ENCODE data around the gene SPATA32.

SPATA32 gene

GRCh38 chr17:45265821-45266220 lies 3.9 kb upstream of the SPATA32 start:
- no peak for DNase-seq (ENCODE audit: low spot score)
- TF ChIP-seq, protein P1, sequence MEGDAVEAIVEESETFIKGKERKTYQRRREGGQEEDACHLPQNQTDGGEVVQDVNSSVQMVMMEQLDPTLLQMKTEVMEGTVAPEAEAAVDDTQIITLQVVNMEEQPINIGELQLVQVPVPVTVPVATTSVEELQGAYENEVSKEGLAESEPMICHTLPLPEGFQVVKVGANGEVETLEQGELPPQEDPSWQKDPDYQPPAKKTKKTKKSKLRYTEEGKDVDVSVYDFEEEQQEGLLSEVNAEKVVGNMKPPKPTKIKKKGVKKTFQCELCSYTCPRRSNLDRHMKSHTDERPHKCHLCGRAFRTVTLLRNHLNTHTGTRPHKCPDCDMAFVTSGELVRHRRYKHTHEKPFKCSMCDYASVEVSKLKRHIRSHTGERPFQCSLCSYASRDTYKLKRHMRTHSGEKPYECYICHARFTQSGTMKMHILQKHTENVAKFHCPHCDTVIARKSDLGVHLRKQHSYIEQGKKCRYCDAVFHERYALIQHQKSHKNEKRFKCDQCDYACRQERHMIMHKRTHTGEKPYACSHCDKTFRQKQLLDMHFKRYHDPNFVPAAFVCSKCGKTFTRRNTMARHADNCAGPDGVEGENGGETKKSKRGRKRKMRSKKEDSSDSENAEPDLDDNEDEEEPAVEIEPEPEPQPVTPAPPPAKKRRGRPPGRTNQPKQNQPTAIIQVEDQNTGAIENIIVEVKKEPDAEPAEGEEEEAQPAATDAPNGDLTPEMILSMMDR (IDR thresholded peaks at IDR 0.05; ENCODE audit: borderline replicate concordance, control extremely low read depth, extremely low read depth, insufficient read depth, missing control alignments): no peak
- in situ Hi-C loops (cut with MboI; ENCODE audit: low sequenced_read_pairs, unreplicated experiment): no loop called here

- TF ChIP-seq, protein P1 (IDR thresholded peaks at IDR 0.05; ENCODE audit: borderline replicate concordance, control extremely low read depth, extremely low read depth, insufficient read depth, missing control alignments): no peak
- DNase-seq (ENCODE audit: low spot score): no peak
- in situ Hi-C loops (cut with MboI; ENCODE audit: low sequenced_read_pairs, unreplicated experiment): no loop called here
Observed at GRCh38 chr17:45264988-45265387, 3.1 kb upstream of the SPATA32 start.

- in situ Hi-C loops (cut with MboI; ENCODE audit: low sequenced_read_pairs, unreplicated experiment): no loop called here
- DNase-seq (ENCODE audit: low spot score): no peak
- TF ChIP-seq, protein P1 (IDR thresholded peaks at IDR 0.05; ENCODE audit: borderline replicate concordance, control extremely low read depth, extremely low read depth, insufficient read depth, missing control alignments): no peak
Observed at GRCh38 chr17:45264430-45264829, 2.5 kb upstream of the SPATA32 start.

DNA sequence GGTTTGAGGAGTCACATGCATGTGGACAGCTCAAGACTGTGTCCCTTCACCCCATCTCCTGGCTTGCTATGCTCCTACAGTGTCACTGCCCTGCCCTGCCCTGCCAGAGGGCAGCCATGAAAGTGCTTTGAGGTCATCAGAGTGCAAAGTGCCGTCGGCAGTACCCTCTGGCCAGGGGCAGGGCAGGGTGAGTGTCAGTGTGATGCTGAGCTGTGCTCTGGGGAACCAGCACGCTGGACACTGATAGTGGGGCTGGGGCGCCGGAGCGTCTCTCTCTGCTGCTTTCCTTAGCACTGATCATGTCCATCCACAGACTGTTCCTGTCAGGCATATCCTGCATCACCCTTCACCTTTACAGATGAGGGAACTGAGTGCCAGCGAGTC lies 1.6 kb upstream of the SPATA32 start:
- in situ Hi-C loops (cut with MboI; ENCODE audit: low sequenced_read_pairs, unreplicated experiment): no loop called here
- no peak for DNase-seq (ENCODE audit: low spot score)
- TF ChIP-seq, protein P1 (IDR thresholded peaks at IDR 0.05; ENCODE audit: borderline replicate concordance, control extremely low read depth, extremely low read depth, insufficient read depth, missing control alignments): no peak

- in situ Hi-C loops (cut with MboI; ENCODE audit: low sequenced_read_pairs, unreplicated experiment): no loop called here
- DNase-seq (ENCODE audit: low spot score): no peak
- TF ChIP-seq, protein P1 (IDR thresholded peaks at IDR 0.05; ENCODE audit: borderline replicate concordance, control extremely low read depth, extremely low read depth, insufficient read depth, missing control alignments): no peak
Observed at GRCh38 chr17:45262516-45263476, 902 bp upstream of the SPATA32 start.

- DNase-seq (ENCODE audit: low spot score): no peak
- TF ChIP-seq, protein P1 (IDR thresholded peaks at IDR 0.05; ENCODE audit: borderline replicate concordance, control extremely low read depth, extremely low read depth, insufficient read depth, missing control alignments): no peak
- in situ Hi-C loops (cut with MboI; ENCODE audit: low sequenced_read_pairs, unreplicated experiment): no loop called here
Observed at GRCh38 chr17:45260204-45260783, 1.6 kb downstream of the SPATA32 start.

All from GM13976 (cell line).